GM11168 (cell line): ENCODE data around the gene TMEM150C.

Source experiments
- in situ Hi-C: fragments of 300-500 bp; cut with MboI; formaldehyde crosslinking; loops from one replicate; pipeline ENCODE4 v1.12.0; 2022; ENCODE audit warnings: low sequenced_read_pairs; ENCODE audit not compliant: unreplicated experiment

TMEM150C gene

GRCh38 chr4:82561786-82562563, at the start of gene TMEM150C:
Gene TMEM150C, minus strand, starts transcription at chr4:82561988. Its CDS starts 57,331 bp downstream, at chr4:82504657.
- in situ Hi-C loops = no loop called here

GRCh38 chr4:82611527-82611926, 49.7 kb upstream of the TMEM150C start:
- in situ Hi-C loops = no loop called here

GRCh38 chr4:82610041-82610440, 48.3 kb upstream of the TMEM150C start:
- in situ Hi-C loops = no loop called here

GRCh38 chr4:82606622-82607021, 44.8 kb upstream of the TMEM150C start:
- in situ Hi-C loops = no loop called here

GRCh38 chr4:82604522-82604921, 42.7 kb upstream of the TMEM150C start:
- in situ Hi-C loops = no loop called here

GRCh38 chr4:82601242-82602015, 39.6 kb upstream of the TMEM150C start:
- in situ Hi-C loops = no loop called here

- in situ Hi-C loops = no loop called here
Measured at GRCh38 chr4:82599336-82599735, 37.5 kb upstream of the TMEM150C start.

- in situ Hi-C loops = no loop called here
Measured at GRCh38 chr4:82594456-82594855, 32.7 kb upstream of the TMEM150C start.

- in situ Hi-C loops = no loop called here
Measured at GRCh38 chr4:82593411-82593810, 31.6 kb upstream of the TMEM150C start.

- in situ Hi-C loops = no loop called here
Measured at GRCh38 chr4:82592639-82593038, 30.9 kb upstream of the TMEM150C start.

- in situ Hi-C loops = no loop called here
Measured at GRCh38 chr4:82591592-82591991, 29.8 kb upstream of the TMEM150C start.

GRCh38 chr4:82589756-82590155, 28.0 kb upstream of the TMEM150C start:
- in situ Hi-C loops = no loop called here

- in situ Hi-C loops = no loop called here
Measured at GRCh38 chr4:82588771-82589270, 27.0 kb upstream of the TMEM150C start.

GRCh38 chr4:82587826-82588540, 26.2 kb upstream of the TMEM150C start:
- in situ Hi-C loops = no loop called here

- in situ Hi-C loops = no loop called here
Measured at GRCh38 chr4:82585690-82586435, 24.1 kb upstream of the TMEM150C start.

GRCh38 chr4:82584931-82585330, 23.1 kb upstream of the TMEM150C start:
- in situ Hi-C loops = no loop called here

GRCh38 chr4:82583897-82584587, 22.3 kb upstream of the TMEM150C start:
- in situ Hi-C loops = no loop called here

GRCh38 chr4:82579932-82580331, 18.1 kb upstream of the TMEM150C start:
- in situ Hi-C loops = no loop called here

- in situ Hi-C loops = no loop called here
Measured at GRCh38 chr4:82578935-82579334, 17.1 kb upstream of the TMEM150C start.
